Left lung (tissue), 10 donors: ENCODE measurements around the gene GYS2. TPM values are rescaled to one million over a fixed set of nuclear protein-coding genes. Genes with fewer than 3 reads are reported as not detected.

Experiments used
- ATAC-seq: fragments of 200-7000 bp; cut with Tn5 transposase; one replicate; pipeline ENCODE4 v1.9.1; 2020; ENCODE audit warnings: moderate library complexity
- DNase-seq, 4 donors: peaks; one replicate each; pipeline ENCODE4 v3.0.0-alpha.2; 2013 to 2020
- H3K27ac ChIP-seq, 2 donors: fragments of 200-600 bp; sonication (generic) in 1 of 2; one replicate each; pipeline versions ENCODE4 v1.5.0 to v1.8.0; 2020 to 2021
- H3K27me3 ChIP-seq, 2 donors: fragments of 200-600 bp; sonication (generic) in 1 of 2; one replicate each; pipeline versions ENCODE4 v1.5.0 to v1.8.0; 2020 to 2021
- H3K36me3 ChIP-seq, 2 donors: fragments of 200-600 bp; sonication (generic) in 1 of 2; one replicate each; pipeline versions ENCODE4 v1.5.0 to v1.8.0; 2020 to 2021
- H3K4me1 ChIP-seq, 2 donors: fragments of 200-600 bp; one replicate each; pipeline ENCODE4 v1.8.0; 2021
- H3K4me3 ChIP-seq, 2 donors: fragments of 200-600 bp; sonication (generic) in 1 of 2; one replicate each; pipeline versions ENCODE4 v1.5.0 to v1.8.0; 2020 to 2021; ENCODE audit warnings: mild to moderate bottlenecking in 1 of 2
- H3K9me3 ChIP-seq, 2 donors: fragments of 200-600 bp; sonication (generic) in 1 of 2; one replicate each; pipeline versions ENCODE4 v1.5.0 to v1.8.0; 2020 to 2021
- intact Hi-C, 2 donors: fragments of 100-400 bp; cut with DNase I; formaldehyde crosslinking; loops; one replicate each; pipeline versions ENCODE4 v1.11.2 to v1.14.2; 2022
- polyA plus RNA-seq, 6 donors: library from polyadenylated mRNA; unstranded; fragments of 120-200 nt; gene quantifications; one replicate each; pipeline ENCODE4 v1.2.1, GENCODE V29; 2013; ENCODE audit not compliant: insufficient read length in 6 of 6
- total RNA-seq, 2 donors: library from RNA; stranded (reverse); fragmentation: NEBNext Ultra II Directional; extraction: Animal tissue kit (Norgen Biotek cat#: 25700); gene quantifications; one replicate each; pipeline ENCODE4 v1.2.1, GENCODE V29; 2021
- TF ChIP-seq, protein P1 (sequence below), 2 donors: fragments of 200-600 bp; sonication (generic) in 1 of 2; IDR thresholded peaks; one replicate each; pipeline versions ENCODE4 v1.5.0 to v1.8.0; 2021; ENCODE audit warnings: antibody characterized with exemption in 2 of 2
- donor health status: DM: no; HTN: yes; CAD: no.
- donor health status: DM: no; HTN: no; CAD: no.

Gene GYS2
- total and polyA plus RNA-seq, 8 donors = 0.07 to 0.42 (median 0.32) TPM; not detected in 4

DNA sequence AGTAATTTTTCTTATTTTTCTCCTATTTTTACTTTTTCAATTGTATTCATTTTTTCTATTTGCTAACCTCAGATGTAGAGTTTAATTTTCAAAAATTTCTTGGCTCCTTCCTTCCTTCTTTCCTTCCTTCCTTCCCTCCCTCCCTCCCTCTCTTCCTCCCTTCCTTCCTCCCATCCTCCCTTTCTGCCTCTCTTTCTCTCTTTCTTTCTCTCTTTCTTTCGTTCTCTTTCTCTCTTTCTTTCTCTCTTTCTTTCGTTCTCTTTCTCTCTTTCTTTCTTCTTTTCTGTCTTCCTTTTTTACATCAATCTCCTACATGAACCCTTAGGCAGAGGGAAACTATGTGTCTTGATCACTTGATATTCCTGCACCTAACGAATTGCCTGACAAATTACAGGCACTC lies 12.4 kb upstream of the GYS2 start:
- intact Hi-C loops = loop anchor here in 1 of 2 donors (10.0 kb wide), 1 partner anchor 58 kb away; no protein-coding TSS in a partner anchor
- ATAC-seq = no peak

DNA sequence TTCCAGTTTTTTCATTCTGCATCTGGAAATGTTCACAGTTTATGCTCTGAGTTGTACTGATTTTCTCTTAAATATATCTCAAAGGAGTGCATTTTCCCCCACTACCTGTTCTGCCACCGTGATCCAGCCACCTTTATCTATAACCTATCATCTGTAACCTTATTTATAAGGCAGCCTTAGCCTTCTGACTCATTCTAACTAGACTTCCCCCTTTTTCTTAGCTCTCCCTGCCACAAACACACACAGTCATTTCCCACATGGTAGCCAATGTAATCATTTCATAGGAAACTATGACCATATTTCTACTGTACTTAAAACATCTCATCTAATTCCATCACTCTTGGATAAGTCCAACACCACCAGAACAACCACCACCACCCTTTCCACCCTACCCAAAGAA lies 10.8 kb upstream of the GYS2 start:
- no peaks in the 10 kb centered on the region for H3K9me3 ChIP-seq
- DNase-seq (no peak), ATAC-seq (peak; percentile 45)
- H3K4me3 ChIP-seq = no peak overlapping the region
- peaks cover 0 to 21% of the 10 kb centered on the region in 2 donors for H3K4me1 ChIP-seq
- H3K36me3 ChIP-seq = no peaks in the 10 kb centered on the region
- TF ChIP-seq, protein P1, sequence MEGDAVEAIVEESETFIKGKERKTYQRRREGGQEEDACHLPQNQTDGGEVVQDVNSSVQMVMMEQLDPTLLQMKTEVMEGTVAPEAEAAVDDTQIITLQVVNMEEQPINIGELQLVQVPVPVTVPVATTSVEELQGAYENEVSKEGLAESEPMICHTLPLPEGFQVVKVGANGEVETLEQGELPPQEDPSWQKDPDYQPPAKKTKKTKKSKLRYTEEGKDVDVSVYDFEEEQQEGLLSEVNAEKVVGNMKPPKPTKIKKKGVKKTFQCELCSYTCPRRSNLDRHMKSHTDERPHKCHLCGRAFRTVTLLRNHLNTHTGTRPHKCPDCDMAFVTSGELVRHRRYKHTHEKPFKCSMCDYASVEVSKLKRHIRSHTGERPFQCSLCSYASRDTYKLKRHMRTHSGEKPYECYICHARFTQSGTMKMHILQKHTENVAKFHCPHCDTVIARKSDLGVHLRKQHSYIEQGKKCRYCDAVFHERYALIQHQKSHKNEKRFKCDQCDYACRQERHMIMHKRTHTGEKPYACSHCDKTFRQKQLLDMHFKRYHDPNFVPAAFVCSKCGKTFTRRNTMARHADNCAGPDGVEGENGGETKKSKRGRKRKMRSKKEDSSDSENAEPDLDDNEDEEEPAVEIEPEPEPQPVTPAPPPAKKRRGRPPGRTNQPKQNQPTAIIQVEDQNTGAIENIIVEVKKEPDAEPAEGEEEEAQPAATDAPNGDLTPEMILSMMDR (IDR thresholded peaks at IDR 0.05) = no peak
- H3K27me3 ChIP-seq = no peaks in the 10 kb centered on the region
- H3K27ac ChIP-seq = no peak overlapping the region
- intact Hi-C loops = loop anchor here in 1 of 2 donors (10.0 kb wide), 1 partner anchor 59 kb away; no protein-coding TSS in a partner anchor

More for the DNA sequence above, 12.4 kb upstream of the GYS2 start:
- Histone ChIP-seq H3K27ac (no peak overlapping the region), H3K9me3 (no peaks in the 10 kb centered on the region), H3K27me3 (no peaks in the 10 kb centered on the region), H3K4me1 (peaks cover 0 to 21% of the 10 kb centered on the region in 2 donors), H3K36me3 (no peaks in the 10 kb centered on the region), H3K4me3 (no peak overlapping the region)
- TF ChIP-seq, protein P1 (IDR thresholded peaks at IDR 0.05) = no peak
- DNase-seq = no peak

DNA sequence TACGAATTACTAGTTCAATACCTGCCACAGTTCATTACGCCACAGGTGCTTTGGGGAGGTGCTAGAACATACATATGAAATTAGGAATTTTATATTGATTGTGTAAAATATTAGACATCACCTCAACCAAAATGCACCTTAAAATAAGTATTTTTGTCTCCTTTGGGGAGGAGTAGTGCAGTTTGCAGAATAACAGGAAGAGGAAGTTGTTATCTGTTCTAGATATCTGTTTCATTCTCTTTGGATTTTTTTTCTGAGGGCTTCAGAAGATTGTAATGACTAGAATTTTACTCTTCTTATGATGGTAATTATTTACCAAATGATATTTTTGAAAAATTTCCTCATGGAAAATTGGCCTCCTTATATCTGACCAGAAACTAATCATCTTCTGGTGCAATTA lies 9.9 kb upstream of the GYS2 start:
- TF ChIP-seq, protein P1 (IDR thresholded peaks at IDR 0.05) = no peak
- ATAC-seq (no peak), DNase-seq (no peak)
- Histone ChIP-seq H3K27me3 (no peaks in the 10 kb centered on the region), H3K9me3 (no peaks in the 10 kb centered on the region), H3K36me3 (no peaks in the 10 kb centered on the region), H3K4me1 (peaks cover 0 to 21% of the 10 kb centered on the region in 2 donors), H3K27ac (no peak overlapping the region), H3K4me3 (no peak overlapping the region)
- intact Hi-C loops = loop anchor here in 1 of 2 donors (10.0 kb wide), 1 partner anchor 60 kb away; no protein-coding TSS in a partner anchor

DNA sequence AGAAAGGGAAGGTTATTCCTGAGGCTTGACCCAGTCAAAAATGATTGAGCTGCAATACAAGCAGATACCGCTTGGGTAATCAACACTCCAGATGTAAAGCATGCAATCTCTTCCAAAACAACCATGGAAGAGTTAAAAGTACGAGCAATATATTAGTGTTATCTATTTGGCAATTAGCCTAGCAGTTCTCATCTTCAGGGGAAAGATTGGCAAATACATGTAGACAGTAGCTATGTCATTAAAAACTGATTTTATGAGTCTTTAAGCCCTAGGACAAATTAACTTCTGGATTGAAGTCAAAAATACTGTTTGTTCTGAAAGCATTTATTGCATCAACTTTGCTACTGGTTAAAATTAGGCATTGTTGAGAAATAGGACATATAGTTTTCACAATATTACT lies 9.3 kb upstream of the GYS2 start:
- no peak overlapping the region for H3K4me3 ChIP-seq
- peak in 2 of 4 donors; percentile 21 to 25 for DNase-seq
- TF ChIP-seq, protein P1 (IDR thresholded peaks at IDR 0.05) = no peak
- intact Hi-C loops = loop anchor here in 1 of 2 donors (10.0 kb wide), 1 partner anchor 61 kb away; no protein-coding TSS in a partner anchor
- H3K4me1 ChIP-seq = peaks cover 0 to 21% of the 10 kb centered on the region in 2 donors
- H3K27me3 ChIP-seq = no peaks in the 10 kb centered on the region
- H3K9me3 ChIP-seq = no peaks in the 10 kb centered on the region
- no peak for ATAC-seq
- no peak overlapping the region for H3K27ac ChIP-seq
- no peaks in the 10 kb centered on the region for H3K36me3 ChIP-seq

DNA sequence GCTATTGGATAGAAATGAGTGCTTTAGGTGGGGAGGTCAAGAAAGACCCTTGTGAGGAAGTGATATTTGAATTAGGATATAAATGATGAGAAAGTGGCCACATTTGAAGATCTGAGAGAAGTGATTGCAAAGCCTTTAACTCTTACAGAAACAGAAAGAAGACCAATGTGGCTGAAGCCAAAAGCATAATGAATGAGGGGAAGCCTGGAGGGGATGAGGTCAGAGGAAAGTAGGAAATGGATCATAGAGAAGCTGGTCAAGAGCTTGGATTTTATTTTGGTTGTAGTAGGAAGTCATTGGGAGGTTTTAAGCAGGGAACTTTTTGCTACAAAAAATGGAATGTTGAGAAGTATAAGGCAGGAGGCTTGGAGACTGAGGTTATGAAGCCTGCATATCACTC lies 3.5 kb upstream of the GYS2 start:
- no peak for ATAC-seq
- no peak for DNase-seq
- Histone ChIP-seq H3K9me3 (no peaks in the 10 kb centered on the region), H3K36me3 (no peaks in the 10 kb centered on the region), H3K4me3 (no peak overlapping the region), H3K27me3 (no peaks in the 10 kb centered on the region), H3K4me1 (no peaks in the 10 kb centered on the region), H3K27ac (no peak overlapping the region)
- intact Hi-C loops = no loop called here
- TF ChIP-seq, protein P1 (IDR thresholded peaks at IDR 0.05) = no peak
